Natural killer cell (primary cell): ENCODE data around the gene KRT81. TPM values are rescaled to one million over a fixed set of nuclear protein-coding genes. Genes with fewer than 3 reads are reported as not detected.

Experiments
- ATAC-seq, 3 donors: fragments of 150-1000 bp in 2 of 3; fragments of 200-7000 bp in 1 of 3; cut with Tn5 transposase; 1 replicate in 1 of 3; 2 replicates in 2 of 3; pipeline ENCODE4 v1.10.0; 2021; ENCODE audit warnings: mild to moderate bottlenecking in 2 of 3, moderate library complexity in 2 of 3
- DNase-seq, 2 donors: peaks; one replicate each; pipeline versions ENCODE4 v3.0.0 to v3.0.0-alpha.2; 2013 to 2021; ENCODE audit warnings: mixed read lengths in 1 of 2
- H3K27ac ChIP-seq: one replicate; pipeline ENCODE4 v1.5.1; 2013; ENCODE audit warnings: mild to moderate bottlenecking, low read length
- H3K27me3 ChIP-seq: one replicate; pipeline ENCODE4 v1.6.1; 2013; ENCODE audit warnings: low read length; ENCODE audit not compliant: control insufficient read depth, insufficient read depth
- H3K36me3 ChIP-seq: one replicate; pipeline ENCODE4 v1.6.1; 2013; ENCODE audit warnings: low read length; ENCODE audit not compliant: control insufficient read depth, insufficient read depth
- H3K4me1 ChIP-seq: one replicate; pipeline ENCODE4 v1.6.1; 2013; ENCODE audit warnings: low read length; ENCODE audit not compliant: control insufficient read depth, insufficient read depth
- H3K4me3 ChIP-seq: one replicate; pipeline ENCODE4 v1.5.1; 2013; ENCODE audit warnings: low read length
- H3K9me3 ChIP-seq: one replicate; pipeline ENCODE4 v1.6.1; 2013; ENCODE audit warnings: low read length; ENCODE audit not compliant: control insufficient read depth, insufficient read depth
- H3K27ac Mint-ChIP-seq, 2 donors: one replicate each; pipeline ENCODE4 v1.8.0; 2022; ENCODE audit warnings: mild to moderate bottlenecking in 2 of 2, mixed read lengths in 2 of 2, moderate library complexity in 1 of 2
- H3K27me3 Mint-ChIP-seq, 2 donors: one replicate each; pipeline ENCODE4 v1.8.0; 2022; ENCODE audit warnings: low read depth in 2 of 2, mixed read lengths in 2 of 2
- H3K36me3 Mint-ChIP-seq: one replicate; pipeline ENCODE4 v1.8.0; 2022; ENCODE audit warnings: mixed read lengths
- H3K4me1 Mint-ChIP-seq, 2 donors: one replicate each; pipeline ENCODE4 v1.8.0; 2022; ENCODE audit warnings: mixed read lengths in 2 of 2
- H3K4me3 Mint-ChIP-seq: one replicate; pipeline ENCODE4 v1.8.0; 2022; ENCODE audit warnings: mild to moderate bottlenecking, moderate library complexity, mixed read lengths
- H3K9me3 Mint-ChIP-seq, 2 donors: one replicate each; pipeline ENCODE4 v1.8.0; 2022; ENCODE audit warnings: mixed read lengths in 2 of 2
- WGBS: methylation state at CpG from one replicate; pipeline ENCODE4 v1.1.7; 2013; ENCODE audit warnings: missing lambda C conversion rate; ENCODE audit not compliant: insufficient coverage; 5-methylcytosine and 5-hydroxymethylcytosine counted together
- intact Hi-C: fragments of 100-400 bp; cut with micrococcal nuclease; formaldehyde crosslinking; loops from one replicate; pipeline ENCODE4 v1.14.2; 2022
- total RNA-seq, 4 donors: library from RNA; stranded (reverse); fragments of 120-200 nt in 1 of 4; gene quantifications; one replicate each; pipeline versions ENCODE4 v1.2.3 to v1.2.4, GENCODE V29; 2013 to 2022
- TF ChIP-seq, protein P1 (sequence below): fragments of 200-600 bp; IDR thresholded peaks from one replicate; pipeline ENCODE4 v1.8.0; 2022; ENCODE audit warnings: antibody characterized with exemption

Gene KRT81
- total RNA-seq, 3 donors from 2014 or later (not counting 1 experiment from before 2014, with no cell fraction given): 0.28 to 1.4 (median 1.3) TPM

DNA sequence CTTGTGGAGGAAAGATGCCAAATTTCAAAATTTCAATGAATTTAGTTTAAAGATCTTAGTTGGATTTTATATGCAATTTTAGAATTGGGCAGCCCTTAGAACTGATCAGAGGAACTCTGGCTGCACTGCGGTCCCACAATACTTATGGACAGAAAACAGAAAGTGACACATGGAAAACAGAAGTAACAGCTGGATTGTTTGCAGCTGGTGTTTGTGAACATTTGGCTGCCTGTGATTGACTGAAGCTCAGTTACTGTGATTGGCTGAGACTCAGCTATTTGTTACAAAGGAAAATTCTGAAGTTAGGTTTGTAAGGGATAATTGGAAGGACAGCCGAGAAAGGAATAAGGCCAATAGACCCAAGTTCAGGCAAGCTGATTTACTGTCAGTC lies 26.9 kb downstream of the KRT81 start:
- intact Hi-C loops: no loop called here
- H3K4me3 ChIP-seq: no peak overlapping the region
- no peaks in the 10 kb centered on the region for H3K9me3 ChIP-seq
- H3K27me3 Mint-ChIP-seq: peaks cover 32 to 41% of the 10 kb centered on the region in 2 donors
- H3K27ac ChIP-seq: no peak overlapping the region
- no peak overlapping the region for H3K27ac Mint-ChIP-seq
- 90% methylated on average over 2 of the region's 2 CpGs for whole genome bisulfite sequencing
- no peaks in the 10 kb centered on the region for H3K9me3 Mint-ChIP-seq
- H3K27me3 ChIP-seq: no peaks in the 10 kb centered on the region
- DNase-seq: no peak
- no peaks in the 10 kb centered on the region for H3K36me3 ChIP-seq
- H3K36me3 Mint-ChIP-seq: no peaks in the 10 kb centered on the region
- TF ChIP-seq, protein P1, sequence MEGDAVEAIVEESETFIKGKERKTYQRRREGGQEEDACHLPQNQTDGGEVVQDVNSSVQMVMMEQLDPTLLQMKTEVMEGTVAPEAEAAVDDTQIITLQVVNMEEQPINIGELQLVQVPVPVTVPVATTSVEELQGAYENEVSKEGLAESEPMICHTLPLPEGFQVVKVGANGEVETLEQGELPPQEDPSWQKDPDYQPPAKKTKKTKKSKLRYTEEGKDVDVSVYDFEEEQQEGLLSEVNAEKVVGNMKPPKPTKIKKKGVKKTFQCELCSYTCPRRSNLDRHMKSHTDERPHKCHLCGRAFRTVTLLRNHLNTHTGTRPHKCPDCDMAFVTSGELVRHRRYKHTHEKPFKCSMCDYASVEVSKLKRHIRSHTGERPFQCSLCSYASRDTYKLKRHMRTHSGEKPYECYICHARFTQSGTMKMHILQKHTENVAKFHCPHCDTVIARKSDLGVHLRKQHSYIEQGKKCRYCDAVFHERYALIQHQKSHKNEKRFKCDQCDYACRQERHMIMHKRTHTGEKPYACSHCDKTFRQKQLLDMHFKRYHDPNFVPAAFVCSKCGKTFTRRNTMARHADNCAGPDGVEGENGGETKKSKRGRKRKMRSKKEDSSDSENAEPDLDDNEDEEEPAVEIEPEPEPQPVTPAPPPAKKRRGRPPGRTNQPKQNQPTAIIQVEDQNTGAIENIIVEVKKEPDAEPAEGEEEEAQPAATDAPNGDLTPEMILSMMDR: no peak
- H3K4me1 ChIP-seq: peaks cover 3% of the 10 kb centered on the region
- peaks cover 11 to 13% of the 10 kb centered on the region in 2 donors for H3K4me1 Mint-ChIP-seq
- no peak overlapping the region for H3K4me3 Mint-ChIP-seq
- ATAC-seq: no peak

DNA sequence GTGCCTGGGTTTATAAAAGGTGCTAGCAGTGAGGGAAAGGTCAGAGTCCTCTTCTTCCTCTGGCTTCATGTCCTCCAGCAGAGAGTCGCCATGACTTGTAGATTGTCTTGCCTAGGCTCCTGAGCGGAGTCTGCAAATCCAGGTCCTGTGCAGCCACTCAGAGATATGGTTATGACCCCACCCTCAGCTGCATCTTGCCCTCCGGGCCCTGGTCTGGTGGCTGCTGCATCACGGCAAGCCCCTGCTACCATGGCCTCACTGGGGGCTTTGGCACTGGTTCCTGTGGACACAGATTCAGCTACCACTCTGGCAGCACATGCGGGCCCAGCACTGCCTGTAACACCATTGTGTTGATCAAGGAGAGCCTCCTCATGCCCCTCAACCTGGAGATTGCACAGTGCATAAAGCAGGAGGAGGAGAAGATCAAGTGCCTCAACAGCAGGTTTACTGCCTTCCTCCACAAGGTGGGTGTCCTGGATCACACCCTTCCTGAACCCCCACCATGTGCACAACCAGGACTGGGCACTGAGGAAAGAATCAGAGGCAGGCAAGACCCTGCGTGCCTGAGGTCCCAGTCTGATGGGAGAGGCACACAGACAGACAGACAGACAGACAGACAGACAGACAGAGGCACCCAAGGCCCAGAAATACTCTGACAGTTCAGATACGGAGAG lies 27.4 kb downstream of the KRT81 start:
- H3K4me1 Mint-ChIP-seq: peaks cover 11 to 13% of the 10 kb centered on the region in 2 donors
- 94% methylated on average over 7 of the region's 7 CpGs for WGBS
- intact Hi-C loops: no loop called here

DNA sequence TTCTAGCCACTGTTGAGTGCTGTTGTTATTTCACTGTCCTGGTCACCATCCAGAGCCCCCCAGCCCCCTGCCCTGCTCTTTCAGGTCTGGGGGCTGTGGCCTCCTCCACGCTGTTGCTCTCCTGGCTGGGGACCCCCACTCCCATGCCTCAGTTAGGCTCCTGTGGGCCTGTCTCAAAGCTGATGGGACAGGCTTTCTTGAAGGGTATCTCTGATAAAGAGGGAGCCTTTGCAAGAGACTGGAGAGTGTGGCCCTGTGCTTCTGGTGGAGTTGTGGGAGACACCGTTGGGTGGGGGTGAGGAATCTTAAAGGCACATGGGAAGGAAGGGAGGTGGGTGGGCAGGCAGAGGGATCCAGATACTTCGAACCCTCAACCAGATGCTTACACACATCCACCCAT lies 29.0 kb downstream of the KRT81 start:
- Histone ChIP-seq H3K27me3 (peaks cover 6% of the 10 kb centered on the region), H3K4me1 (peaks cover 3% of the 10 kb centered on the region), H3K9me3 (no peaks in the 10 kb centered on the region), H3K4me3 (no peak overlapping the region), H3K27ac (no peak overlapping the region), H3K36me3 (no peaks in the 10 kb centered on the region)
- intact Hi-C loops: no loop called here
- Mint-ChIP-seq H3K27ac (no peak overlapping the region), H3K4me3 (no peak overlapping the region), H3K27me3 (peaks cover 39 to 47% of the 10 kb centered on the region in 2 donors), H3K9me3 (no peaks in the 10 kb centered on the region), H3K36me3 (no peaks in the 10 kb centered on the region), H3K4me1 (peaks cover 11 to 13% of the 10 kb centered on the region in 2 donors)
- ATAC-seq (no peak), DNase-seq (no peak)
- 85% methylated on average over 2 of the region's 3 CpGs for WGBS
- TF ChIP-seq, protein P1: no peak

More for the DNA sequence above, 27.4 kb downstream of the KRT81 start:
- DNase-seq (no peak), ATAC-seq (no peak)
- H3K36me3 ChIP-seq: no peaks in the 10 kb centered on the region
- no peaks in the 10 kb centered on the region for H3K9me3 ChIP-seq
- H3K4me3 ChIP-seq: no peak overlapping the region
- Mint-ChIP-seq H3K27ac (no peak overlapping the region), H3K36me3 (no peaks in the 10 kb centered on the region), H3K27me3 (peaks cover 37 to 46% of the 10 kb centered on the region in 2 donors), H3K9me3 (no peaks in the 10 kb centered on the region), H3K4me3 (no peak overlapping the region)
- TF ChIP-seq, protein P1: no peak
- H3K27me3 ChIP-seq: no peaks in the 10 kb centered on the region
- H3K4me1 ChIP-seq: peaks cover 3% of the 10 kb centered on the region
- no peak overlapping the region for H3K27ac ChIP-seq

DNA sequence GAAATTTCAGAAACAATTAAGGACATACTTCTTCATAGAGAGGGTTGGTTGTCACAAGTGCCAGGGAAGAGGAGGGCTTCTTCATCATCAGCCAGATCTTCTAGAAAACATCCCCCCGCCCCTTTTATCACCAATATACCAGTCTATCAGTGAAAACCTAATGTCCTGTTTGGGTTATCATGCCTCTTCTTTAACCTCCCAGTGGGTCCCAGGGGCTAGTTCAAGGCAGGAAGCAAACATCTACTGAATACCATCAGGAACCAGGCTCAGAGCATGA lies 30.2 kb downstream of the KRT81 start:
- H3K4me1 Mint-ChIP-seq: peaks cover 11 to 13% of the 10 kb centered on the region in 2 donors
- WGBS: 89% methylated on average over 1 of the region's 1 CpG
- peaks cover 49 to 57% of the 10 kb centered on the region in 2 donors for H3K27me3 Mint-ChIP-seq

More for the DNA sequence above, 30.2 kb downstream of the KRT81 start:
- Mint-ChIP-seq H3K4me3 (no peak overlapping the region), H3K9me3 (no peaks in the 10 kb centered on the region), H3K27ac (no peak overlapping the region), H3K36me3 (no peaks in the 10 kb centered on the region)
- intact Hi-C loops: no loop called here
- H3K4me3 ChIP-seq: no peak overlapping the region
- H3K4me1 ChIP-seq: peaks cover 3% of the 10 kb centered on the region
- H3K9me3 ChIP-seq: no peaks in the 10 kb centered on the region
- ATAC-seq (no peak), DNase-seq (no peak)
- TF ChIP-seq, protein P1: no peak
- H3K27ac ChIP-seq: no peak overlapping the region
- H3K36me3 ChIP-seq: no peaks in the 10 kb centered on the region
- peaks cover 13% of the 10 kb centered on the region for H3K27me3 ChIP-seq
